HPDE6-E6E7 (cell line): ENCODE results near the gene TSPAN15.

ENCODE experiments used
- DNase-seq: peaks from one replicate; pipeline ENCODE4 v3.0.0; 2011; ENCODE audit warnings: missing footprints; ENCODE audit errors: extremely low spot score

Gene TSPAN15

DNA sequence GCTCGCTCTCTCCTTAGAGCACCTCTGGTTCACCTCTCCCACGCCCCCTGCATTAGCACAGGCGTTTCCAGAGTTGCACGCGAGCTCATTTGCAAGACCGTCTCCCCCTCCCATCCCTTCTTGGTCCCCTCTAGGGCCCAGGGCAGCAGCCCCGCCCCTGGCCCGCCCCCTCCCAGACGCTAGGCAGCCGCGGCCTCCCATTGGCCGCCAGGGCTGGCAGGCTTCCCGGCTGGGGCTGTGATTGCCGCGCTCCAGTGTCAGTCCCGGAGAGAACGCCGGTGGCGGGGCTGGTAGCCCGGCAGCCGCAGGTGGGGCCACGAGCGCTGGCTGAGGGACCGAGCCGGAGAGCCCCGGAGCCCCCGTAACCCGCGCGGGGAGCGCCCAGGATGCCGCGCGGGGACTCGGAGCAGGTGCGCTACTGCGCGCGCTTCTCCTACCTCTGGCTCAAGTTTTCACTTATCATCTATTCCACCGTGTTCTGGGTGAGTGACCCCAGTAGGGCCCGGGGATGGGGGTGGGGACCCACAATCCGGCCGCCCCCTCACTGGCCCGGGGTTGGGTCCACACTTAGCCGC is at the start of gene TSPAN15:
Gene TSPAN15 (plus strand): TSS at position 257 of the 575 bp plus-strand sequence. CDS start 130 bp downstream, at position 387.
- peak; percentile 77 for DNase-seq

DNA sequence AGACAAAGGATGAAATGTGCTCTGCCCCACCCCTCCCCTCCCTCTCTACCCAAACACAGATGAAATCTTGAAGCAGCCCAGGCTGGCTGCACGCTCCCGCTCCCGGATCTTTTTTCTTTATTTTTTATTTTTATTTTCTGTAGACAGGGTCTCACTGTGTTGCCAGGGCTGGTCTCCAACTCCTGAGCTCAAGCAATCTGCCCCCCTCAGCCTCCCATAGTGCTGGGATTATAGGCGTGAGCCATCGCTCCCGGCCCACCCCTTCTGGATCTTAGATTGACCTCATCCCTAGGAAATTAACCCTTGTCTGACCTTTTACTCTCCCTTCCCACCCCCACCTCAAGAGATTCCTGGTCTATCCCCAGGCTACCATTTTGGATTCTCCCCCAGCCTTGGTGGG is 48.9 kb upstream of the TSPAN15 start:
- no peak for DNase-seq

DNA sequence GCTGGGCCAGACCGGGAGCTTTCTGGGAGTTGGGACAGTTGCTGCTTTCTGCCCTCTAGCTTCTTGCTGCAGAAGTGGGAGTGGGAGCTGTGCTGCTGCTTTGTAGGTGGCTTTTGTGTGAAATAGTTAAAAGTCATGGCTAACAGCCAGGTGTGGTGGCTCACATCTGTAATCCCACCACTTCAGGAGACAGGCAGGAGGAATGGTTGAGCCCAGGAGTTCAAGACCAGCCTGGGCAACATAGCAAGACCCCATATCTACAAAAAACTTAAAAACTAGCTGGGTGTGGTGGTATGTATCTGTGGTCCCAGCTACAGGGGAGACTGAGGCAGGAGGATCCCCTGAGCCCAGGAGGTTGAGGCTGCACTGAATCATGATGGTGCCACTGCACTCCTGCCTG is 48.2 kb upstream of the TSPAN15 start:
- no peak for DNase-seq

DNA sequence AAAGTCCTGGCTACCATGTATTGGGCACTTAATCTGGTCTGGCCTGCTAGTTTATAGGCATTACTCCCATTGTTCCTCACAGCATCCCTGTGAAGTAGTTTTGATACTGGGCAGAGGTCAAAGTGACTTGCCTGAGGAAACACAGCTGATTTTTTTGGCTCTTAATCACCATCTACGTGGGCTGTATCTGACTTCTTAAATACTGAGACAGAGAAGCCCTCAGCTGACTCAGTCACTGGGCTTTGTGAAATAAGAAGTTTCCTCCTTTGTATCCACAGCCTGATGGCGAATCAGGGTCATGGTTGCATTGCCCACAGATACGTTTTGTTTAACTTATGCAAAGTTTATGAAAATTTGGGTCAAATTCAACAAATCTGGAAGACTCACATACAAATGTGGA is 47.7 kb upstream of the TSPAN15 start:
- DNase-seq = no peak

DNA sequence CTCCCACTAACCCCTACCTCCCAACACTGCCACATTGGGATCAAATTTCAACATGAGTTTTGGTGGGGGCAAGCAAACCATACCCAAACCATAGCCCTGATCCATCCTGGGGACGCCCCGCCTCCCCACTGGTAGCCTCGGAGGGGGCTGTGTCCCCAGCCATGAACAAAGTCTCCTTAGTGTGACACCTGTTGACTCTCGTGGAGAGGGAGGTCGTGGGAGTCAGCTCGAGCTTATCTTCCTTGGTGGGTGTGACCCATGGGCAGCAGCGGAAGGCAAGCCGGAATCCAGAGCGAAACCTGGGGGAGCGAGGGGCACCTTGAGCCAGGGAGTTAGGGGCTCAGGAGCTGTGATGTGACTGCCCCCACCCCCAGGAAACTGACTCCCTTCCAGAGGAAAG is 46.5 kb upstream of the TSPAN15 start:
- DNase-seq = no peak

DNA sequence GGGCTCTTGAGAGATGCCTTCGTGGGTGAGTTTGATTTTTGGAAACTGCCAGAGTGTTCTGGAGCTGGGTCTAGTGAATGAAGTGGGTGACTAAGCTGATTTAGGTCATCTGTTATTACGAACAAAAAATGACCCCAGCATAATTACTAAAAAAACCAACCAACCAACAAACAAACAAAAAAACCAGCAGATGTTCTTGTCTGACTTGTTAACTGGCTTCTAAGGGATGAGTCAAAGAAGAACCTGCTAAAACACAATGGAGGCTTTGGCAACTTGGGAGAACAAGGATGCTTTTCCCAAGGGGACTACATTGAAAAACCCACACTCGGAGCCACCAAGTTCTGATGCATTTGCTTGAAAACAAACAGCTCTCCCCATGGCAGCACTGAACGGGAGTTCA is 46.0 kb upstream of the TSPAN15 start:
- DNase-seq = no peak

DNA sequence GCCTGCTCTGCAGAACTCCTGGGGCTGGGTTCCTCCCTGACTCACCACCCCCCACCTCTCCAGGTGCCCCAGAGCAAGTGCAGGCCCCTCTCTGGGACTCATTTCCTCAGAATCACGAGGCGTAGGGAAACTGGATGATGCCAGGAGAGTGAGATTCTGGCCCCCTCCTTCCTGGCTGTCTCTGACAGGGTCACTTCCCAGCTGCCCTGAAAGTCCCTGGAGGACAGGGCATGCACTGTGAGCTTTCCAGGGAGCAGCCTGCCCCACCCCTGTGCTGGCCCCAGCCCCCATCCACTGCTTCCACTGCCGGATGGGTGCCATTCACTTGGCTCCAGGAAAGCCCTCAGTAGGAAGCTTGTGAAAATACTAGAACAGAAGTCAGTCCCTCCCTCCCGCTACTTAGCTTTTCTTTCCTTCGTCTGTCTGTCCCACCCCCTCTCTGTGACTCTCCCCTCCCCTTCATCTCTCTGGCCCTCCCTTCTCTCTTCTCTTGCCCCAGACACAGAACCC is 44.9 kb upstream of the TSPAN15 start:
- no peak for DNase-seq

DNA sequence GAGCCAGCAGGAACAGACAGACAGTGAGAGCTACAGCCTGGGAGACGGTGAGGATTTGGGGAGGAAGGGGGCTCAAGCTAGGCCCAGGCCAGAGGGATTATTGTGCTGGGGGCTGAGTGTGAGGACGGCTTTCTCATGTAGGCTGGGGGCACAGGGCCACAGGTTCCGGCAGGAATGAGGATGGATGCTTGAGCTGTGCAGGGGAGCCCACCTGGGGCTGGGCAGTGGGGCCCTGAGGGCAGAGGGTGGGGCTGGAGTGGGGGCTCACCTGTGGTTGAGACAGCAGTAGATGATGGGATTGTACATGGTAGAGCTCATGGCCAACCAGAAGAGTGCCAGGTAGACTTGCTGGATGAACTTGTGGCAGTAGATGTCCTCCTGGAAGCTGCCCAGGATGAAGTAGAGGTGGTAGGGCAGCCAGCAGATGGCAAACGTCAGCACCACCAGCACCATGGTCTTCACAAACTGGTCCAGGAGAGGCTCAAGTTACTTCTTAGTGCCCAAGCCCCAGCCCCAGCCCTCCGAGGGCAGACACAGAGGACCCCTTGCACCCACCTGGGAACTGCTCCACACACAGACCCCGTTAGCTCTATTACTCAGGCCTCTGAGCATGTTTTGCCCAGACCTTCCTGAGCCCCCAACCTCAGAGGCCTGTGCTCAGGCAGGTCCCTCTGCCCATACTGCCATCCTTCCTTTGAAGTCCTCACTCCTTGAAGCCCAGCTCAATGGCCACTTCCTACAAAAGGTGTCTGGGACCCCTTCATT is 44.3 kb upstream of the TSPAN15 start:
- DNase-seq = no peak

DNA sequence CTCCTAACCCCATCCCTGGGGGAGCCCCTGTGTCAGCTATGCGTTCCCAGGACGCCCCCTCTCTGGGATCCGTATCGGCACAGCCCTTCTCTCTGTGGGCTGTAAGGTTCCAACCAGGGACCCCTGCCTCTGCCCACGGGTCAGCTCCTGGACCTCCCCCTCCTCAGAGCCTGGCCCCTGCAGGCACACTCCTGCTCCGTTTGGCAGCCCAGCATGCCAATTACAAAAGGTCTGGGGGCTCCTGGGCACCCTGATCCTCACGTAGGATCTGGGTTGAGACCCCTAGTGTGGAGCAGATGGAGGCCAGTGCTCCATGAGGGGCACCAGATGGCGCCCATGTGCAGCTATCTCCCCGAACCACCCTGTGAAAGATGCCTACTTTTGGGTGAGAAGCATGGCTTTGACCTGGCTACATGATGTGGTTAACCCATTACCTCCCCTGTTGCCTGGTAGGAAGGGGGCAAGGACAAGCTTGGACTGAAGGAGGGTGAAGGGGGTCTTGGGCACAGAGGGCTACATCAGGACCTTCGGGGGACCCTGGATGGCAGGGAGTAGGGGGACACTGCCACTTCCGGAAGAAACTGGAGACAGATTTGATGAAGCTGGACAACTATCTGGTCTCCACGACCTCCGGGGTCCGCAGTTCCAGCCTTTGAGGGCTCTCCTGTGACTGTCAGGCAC is 43.5 kb upstream of the TSPAN15 start:
- no peak for DNase-seq

DNA sequence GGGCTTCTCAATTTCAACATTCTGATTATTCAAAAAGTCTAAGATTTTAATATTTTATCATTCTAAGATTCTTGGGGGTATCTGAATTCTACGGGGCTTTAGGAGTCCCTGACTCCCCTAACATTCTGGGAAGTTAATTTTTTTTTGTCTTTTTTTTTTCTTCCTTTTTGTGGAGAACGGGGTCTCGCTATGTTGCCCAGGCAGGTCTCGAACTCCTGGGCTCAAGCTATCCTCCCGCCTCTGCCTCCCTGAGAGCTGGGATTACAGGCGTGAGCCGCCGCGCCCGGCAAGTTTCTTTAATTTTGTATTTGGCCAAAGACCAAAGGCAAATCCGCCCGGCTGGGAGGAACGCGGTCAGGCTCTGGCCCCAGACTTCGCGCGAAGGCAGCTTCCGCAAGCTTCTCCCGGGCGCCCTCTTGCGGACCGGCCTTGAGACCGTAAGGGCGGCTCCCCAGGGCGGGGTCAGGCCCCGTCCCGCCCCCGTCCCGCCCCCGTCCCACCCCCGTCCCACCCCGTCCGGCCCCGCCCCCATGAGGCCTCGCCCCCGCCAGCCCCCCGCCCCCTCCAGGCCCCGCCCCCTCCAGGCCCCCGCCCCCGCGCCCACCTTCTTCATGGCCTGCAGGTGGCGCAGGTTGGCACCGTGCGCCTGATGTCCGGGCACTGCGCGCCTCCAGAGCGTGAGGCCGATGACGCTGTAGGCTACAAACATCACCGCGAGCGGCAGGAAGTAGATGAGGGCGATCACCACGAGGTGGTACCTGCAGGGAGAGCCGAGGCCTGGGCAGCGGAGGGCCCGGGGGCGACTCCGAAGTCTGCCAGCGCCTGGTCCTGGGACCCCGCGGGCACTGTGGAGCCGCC is 42.7 kb upstream of the TSPAN15 start:
- DNase-seq = peak; percentile 92

DNA sequence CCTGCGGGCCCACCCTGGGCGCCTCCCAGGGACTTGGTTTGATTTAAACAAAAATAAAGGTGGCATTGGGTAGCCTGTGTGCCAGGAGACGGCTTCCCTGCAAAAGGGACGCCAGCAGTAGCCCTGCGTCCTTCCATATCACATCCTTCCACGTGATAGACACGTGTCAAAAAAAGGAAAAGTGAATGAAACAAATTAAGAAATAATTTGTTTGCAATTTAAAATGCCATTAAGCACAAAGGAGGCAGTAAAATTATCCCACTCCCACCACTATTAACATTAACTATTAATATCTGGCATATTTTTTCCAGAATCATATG is 42.1 kb upstream of the TSPAN15 start:
- DNase-seq = no peak

DNA sequence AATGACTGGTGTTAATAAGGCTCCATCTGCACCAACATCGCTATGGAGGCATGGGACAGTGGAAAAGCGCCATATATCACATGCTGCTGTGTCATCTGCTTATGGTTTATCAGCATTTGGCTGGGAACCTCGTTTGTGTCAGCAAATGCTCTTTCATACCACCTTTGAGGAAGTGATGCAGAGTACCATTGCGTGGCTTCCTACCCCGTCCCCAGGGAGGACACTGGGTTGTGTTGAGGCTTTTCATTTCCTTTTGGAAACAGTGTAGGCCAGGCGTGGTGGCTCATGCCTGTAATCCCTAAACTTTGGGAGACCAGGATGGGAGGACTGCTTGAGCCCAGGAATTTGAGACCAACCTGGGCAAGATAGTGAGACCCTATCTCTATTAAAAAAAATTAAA is 41.3 kb upstream of the TSPAN15 start:
- no peak for DNase-seq

DNA sequence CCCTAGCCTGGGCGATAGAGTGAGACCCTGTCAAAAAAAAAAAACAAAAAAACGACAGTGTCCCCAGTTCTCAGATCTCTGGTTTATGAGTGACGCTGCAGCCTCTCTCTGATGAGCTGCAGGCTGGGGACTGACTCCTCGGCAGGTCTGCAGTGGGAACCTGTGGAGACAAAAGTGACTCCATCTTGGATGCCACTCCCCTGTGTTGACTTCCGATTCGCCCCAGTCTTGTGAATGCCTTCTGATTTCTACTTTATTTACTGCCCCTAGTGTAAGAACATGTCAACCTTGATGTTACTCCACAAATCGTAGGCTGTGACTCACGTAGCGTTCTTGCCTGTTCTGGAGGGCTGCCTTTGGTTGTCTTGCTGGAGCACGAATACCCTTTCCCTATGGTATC is 40.8 kb upstream of the TSPAN15 start:
- no peak for DNase-seq

DNA sequence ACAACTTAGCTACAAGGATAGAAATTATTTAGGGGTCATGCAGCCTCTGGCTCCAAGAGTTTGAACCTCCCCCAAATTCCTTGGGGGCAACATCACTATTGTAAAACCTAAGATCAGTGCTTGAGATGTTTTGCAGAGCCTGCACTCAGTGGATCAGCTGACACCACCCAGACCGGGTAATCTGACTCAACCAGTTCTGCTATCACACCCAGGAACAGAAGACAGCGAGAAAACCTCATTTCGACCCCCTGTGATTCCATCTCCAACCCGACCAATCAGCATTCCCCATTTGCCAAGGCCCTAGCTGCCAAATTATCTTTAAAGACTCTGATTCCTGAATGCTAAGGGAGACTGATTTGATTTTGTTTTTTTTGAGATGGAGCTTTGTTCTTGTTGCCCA is 39.8 kb upstream of the TSPAN15 start:
- no peak for DNase-seq

DNA sequence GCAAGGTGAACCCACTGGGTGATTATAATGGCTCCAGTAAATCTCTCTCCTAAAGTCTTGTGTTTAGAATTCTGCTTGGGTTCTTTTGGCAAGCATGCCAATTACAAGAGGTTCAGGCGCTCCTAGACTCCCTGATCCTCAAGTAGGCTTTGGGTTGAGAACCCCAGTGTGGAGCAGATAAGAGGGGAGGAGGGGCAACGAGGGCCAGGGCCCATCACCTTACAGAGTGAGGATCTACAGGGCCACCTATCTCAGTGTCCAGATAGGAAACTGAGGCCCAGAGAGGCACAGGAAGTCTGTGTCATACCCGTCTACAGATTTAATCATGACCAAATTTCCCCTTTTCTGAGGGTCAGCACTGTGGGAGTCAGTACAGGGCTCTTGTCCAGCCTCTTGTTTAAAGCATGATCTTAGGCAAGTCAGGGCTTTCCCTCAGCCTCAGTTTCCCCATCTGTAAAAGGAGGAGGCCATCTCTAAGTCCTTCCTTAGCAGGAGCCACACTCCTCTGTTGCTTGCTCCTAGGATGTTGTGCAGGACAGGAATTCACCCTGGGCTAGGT is 39.0 kb upstream of the TSPAN15 start:
- no peak for DNase-seq

DNA sequence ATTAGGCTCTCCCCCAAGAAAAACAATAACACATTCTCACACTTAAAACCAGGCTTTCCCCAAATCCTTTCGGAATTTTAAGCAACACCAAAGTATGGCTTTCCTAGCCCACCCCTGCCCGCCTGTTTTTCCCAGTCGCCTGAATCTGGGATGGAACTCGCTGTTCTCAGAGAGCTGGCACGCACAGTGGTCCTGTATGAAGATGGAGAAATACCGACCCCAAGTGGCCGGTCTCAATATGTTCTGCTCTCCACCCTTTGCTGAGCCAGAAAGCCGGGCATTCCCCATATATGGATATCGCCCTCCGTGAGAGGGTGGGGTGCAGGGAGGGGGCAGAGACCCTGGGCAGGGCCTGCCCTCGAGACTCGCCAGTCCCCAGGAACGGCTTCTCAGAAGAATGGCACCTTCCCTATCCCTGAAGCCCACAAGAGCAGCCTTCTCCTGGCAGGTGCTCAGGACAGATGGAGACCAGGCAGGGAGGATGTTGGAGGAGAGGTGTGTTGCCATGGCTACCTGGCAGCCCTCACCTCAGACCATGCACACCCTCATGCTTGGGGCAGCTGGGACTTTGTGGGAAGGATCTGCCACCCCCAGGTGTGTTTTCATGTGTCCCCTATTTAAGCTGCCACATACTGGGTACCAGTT is 37.9 kb upstream of the TSPAN15 start:
- no peak for DNase-seq

DNA sequence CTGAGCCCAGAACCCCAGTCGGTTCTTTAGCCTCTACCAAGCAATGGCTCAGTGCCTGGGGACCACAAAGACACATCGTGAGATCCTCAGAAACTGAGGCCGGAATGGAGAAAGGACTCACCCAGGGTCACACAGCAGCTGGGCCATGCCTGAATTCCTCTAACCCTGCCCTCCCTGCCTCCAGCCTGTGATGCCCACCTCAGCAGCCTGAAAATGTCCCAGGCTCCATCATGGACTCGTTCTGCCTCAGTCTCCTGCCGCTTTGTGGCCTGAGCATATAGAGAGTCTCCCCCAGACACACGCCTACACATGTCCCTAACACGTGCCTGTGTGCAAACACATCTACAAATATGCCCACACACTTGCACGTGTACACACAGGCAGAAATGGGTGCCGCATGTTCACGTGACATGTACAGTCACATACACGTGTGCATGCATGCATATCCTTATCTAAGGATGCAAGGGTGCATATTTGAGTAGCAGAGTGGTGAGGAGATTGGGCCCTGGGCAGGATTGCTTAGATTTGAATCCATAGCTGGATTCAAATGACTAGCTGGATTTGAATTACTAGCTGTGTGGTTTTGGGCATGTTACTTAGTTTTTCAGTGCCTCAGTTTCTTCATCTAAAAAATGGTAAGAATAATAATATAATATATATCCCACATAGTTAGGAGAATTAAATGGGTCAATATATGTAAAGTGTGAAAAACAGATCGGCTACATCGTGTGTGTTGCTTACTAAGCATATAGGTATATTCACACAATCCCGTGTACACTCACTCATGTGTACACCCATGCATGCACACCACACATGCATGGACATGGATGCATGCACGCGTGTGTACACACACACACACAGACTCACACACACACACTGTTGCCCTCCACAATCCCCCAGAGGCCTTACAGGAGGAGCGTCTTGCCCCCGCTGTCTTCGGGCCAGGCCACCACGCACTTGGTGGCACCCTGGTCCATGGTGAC is 36.9 kb upstream of the TSPAN15 start:
- DNase-seq = no peak

DNA sequence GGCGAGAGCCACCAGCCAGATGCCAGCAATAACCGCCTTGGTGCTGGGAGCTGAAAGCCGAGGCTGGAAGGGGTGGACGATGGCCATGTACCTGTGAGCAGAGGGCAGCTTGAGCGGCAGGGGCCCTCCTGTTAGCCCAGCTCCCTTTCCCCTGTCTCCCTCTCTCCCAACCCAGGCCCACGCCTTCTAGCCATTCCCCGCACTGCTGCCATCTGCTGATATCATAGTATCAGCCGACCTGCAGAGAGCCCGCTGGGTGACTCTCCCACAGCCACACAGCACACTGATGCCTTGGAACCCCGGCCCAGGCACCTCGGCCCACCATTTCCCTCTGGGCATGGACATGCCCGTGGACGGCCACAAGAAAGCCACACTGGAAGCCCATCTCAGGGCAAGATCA is 36.2 kb upstream of the TSPAN15 start:
- DNase-seq = no peak

DNA sequence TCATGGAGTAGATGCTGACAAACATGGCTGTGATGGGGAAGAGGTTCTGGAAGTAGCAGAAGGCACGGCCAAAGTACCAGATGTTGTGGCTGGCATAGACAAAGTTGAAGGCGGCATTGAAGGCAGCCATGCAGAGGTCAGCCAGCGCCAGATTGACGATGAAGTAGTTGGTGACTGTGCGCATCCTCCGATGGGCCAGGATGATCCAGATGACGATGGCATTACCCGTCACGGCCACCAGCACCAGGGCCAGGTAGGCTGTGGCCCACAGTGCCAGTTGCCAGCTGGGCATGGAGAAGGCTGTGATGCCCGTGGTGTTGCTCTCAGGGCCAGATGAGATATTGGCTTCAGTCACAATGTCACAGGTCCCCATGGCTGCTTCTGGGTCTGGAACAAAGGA is 35.3 kb upstream of the TSPAN15 start:
- DNase-seq = no peak

DNA sequence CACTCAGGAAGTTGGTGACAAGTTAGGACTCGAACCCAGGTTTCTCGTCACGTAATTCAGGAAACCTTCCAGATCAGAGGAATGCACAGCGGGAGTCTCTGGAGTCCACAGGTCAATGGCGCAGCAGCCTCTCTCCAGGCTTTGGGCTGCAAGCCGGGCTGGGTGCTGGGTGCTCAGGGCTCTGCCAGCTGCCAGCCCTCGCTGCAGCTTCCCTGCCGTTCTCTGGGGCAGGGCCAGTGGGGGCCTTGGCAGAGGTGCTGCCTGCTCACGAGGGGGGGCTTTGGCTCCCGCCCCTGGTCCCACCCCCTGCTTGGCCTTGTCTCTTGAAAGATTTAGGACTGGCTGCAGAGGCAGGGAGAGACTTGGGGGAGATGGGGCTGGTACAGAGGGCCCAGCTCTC is 34.6 kb upstream of the TSPAN15 start, which contains the start of gene TACR2:
Gene TACR2 (minus strand): TSS at position 224 of the 400 bp plus-strand sequence. CDS start 595 bp downstream, outside the sequence.
- DNase-seq = no peak
